SK-N-MC (cell line): ENCODE data around the gene KRTAP5-11.
"Not testable (repeated sequence)": the region's sequence is repeated elsewhere in the genome, so short reads cannot be mapped to it uniquely, and the experiment has no call there.

Experiments
- DNase-seq: peaks from one replicate; pipeline ENCODE4 v3.0.0-alpha.2; 2011; ENCODE audit warnings: low read depth, low spot score
- H3K27ac ChIP-seq: fragments of 200-600 bp; sonication (generic); 2 replicates; pipeline ENCODE4 v1.5.1; 2016; ENCODE audit warnings: mixed run types
- H3K36me3 ChIP-seq: fragments of 200-600 bp; sonication (generic); 2 replicates; pipeline ENCODE4 v1.6.1; 2017; ENCODE audit warnings: antibody characterized with exemption, low read length, mixed read lengths; ENCODE audit not compliant: insufficient read depth
- H3K4me3 ChIP-seq: fragments of 200-600 bp; sonication (generic); 2 replicates; pipeline ENCODE4 v1.5.1; 2016
- H3K9ac ChIP-seq: fragments of 200-600 bp; sonication (generic); 2 replicates; pipeline ENCODE4 v1.8.0; 2017; ENCODE audit warnings: mixed run types, mixed read lengths; ENCODE audit not compliant: insufficient read length
- H3K9me3 ChIP-seq: fragments of 200-600 bp; sonication (generic); 2 replicates; pipeline ENCODE4 v1.6.1; 2017; ENCODE audit warnings: low read depth, mild to moderate bottlenecking, antibody characterized with exemption, low read length, moderate library complexity, mixed read lengths
- EZH2 ChIP-seq: fragments of 200-600 bp; sonication (generic); IDR thresholded peaks from one replicate; pipeline ENCODE4 v1.6.1; 2017; ENCODE audit warnings: antibody characterized with exemption
- FOXP2 ChIP-seq: optimal IDR thresholded peaks from 2 replicates; pipeline ENCODE3; 2011; ENCODE audit warnings: mild to moderate bottlenecking, moderate library complexity; ENCODE audit not compliant: insufficient read depth; ENCODE audit errors: extremely low read length, control extremely low read depth
- POLR2AphosphoS5 ChIP-seq: IDR thresholded peaks from 2 replicates; pipeline ENCODE4 v1.6.1; 2012; ENCODE audit warnings: mild to moderate bottlenecking, low read depth, low read length, borderline replicate concordance

Gene KRTAP5-11

DNA sequence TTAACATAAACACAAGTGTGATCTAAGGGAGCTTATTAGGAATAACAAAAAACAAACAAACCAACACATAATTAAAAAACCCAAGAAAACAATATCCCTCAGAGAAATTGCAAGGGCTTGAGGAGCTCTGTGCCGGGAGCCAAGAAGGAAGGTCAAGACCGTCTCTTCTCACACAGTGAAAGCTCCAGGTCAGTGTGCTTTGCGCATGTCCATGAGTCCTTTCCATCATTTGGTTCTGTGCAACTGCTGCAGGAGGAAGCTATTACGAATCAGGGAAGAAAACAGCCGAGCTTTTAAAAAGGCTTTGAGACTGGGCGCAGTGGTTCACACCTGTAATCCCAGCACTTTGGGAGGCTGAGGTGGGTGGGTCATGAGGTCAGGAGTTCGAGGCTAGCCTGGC lies 40.3 kb downstream of the KRTAP5-11 start:
- Histone ChIP-seq H3K9me3 (no peaks in the 10 kb centered on the region), H3K4me3 (no peak overlapping the region), H3K27ac (no peak overlapping the region), H3K36me3 (no peaks in the 10 kb centered on the region), H3K9ac (no peak overlapping the region)
- TF ChIP-seq POLR2AphosphoS5, result no peak
- no peak for TF ChIP-seq EZH2
- TF ChIP-seq FOXP2, result no peak
- no peak for DNase-seq

DNA sequence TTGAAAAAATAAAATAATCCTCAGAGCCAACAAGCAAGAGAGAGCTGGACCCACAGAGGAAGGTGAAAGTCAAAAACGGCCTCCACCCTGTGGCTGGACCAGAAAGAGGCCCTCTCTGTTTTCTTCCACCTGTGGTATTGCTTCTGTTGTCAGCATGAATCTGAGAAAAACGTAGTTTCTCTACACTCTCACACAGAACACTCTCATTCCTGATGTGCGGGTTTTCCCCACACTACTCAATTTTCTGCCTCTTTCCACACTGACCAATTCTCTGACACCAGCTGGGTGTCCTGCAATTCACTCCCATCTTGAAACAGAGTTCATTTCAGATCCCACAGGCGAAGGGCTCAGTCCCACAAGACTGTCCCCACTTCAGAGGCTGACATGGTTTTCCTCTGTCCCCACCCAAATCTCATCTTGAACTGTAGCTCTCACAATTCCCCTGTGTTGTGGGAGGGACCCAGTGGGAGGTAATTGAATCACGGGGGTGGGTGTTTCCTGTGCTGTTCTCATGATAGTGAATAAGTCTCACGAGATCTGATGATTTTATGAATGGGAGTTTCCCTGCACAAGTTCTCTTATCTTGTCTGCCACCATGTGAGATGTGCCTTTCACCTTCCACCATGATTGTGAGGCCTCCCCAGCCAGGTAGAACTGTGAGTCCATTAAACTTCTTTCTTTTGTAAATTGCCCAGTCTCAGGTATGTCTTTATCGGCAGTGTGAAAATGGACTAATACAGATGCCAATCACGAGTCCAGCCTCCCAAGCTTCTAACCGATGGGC lies 42.0 kb downstream of the KRTAP5-11 start:
- H3K9ac ChIP-seq, H3K27ac ChIP-seq, H3K36me3 ChIP-seq, DNase-seq, H3K9me3 ChIP-seq, H3K4me3 ChIP-seq: not testable (repeated sequence)

DNA sequence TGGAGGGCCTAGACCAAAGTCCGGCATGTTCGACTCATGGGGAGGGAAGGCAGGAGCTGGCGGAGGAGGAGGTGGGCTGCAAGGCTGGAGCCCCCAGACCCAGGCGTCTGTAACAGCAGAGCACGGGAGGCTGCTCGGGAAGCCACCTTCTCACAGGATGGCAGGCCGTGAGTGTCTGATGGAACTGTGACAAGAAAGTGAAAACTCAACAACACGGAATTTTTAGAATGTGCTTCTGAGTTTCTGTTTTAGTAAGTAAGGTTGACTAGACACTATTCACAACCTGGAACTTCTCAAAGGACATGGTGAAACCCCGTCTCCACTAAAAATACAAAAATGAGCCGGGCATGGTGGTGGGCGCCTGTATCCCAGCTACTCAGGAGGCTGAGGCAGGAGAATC lies 42.7 kb downstream of the KRTAP5-11 start:
- not testable (repeated sequence) for DNase-seq, H3K36me3 ChIP-seq, H3K9me3 ChIP-seq, H3K4me3 ChIP-seq, H3K27ac ChIP-seq, H3K9ac ChIP-seq

DNA sequence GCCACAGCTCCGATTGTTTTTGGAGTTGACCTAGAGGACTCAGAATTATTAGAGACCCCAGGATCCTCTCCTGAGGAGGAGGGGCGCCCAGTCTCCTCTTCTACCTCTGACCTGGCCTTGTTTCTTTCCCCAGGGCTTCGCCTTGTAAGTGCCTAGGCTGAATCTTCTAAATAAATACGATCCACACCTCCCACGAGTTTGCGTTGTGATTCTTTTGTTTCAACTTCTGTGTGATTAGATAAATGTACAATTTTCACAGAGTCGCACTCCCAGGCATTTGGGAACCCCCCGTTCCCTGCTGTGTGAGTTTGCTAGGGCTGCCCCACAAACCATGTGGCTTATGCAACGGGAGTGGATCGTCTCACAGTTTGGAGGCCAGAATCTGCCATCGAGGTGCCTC lies 43.7 kb downstream of the KRTAP5-11 start:
- Histone ChIP-seq H3K36me3 (no peaks in the 10 kb centered on the region), H3K4me3 (no peak overlapping the region), H3K9me3 (no peaks in the 10 kb centered on the region), H3K27ac (no peak overlapping the region), H3K9ac (no peak overlapping the region)
- no peak for DNase-seq
- no peak for TF ChIP-seq EZH2
- no peak for TF ChIP-seq FOXP2
- no peak for TF ChIP-seq POLR2AphosphoS5

DNA sequence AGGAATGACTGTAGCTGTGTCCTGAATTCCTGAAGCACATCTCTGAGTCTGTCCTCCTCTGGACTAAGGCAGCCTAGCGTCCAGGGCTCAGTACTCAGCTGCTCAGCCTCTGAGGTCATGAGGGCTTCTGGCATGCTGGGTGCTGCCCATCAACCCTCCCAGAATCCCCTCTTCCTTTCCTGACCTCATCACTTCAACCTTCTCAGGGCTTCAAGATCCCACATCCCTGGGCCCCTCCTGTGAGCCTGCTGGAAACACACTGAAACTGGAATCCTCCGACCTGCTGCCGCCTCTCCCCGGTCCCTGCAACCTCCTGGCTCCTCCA lies 44.0 kb downstream of the KRTAP5-11 start:
- no peaks in the 10 kb centered on the region for H3K9me3 ChIP-seq
- DNase-seq, result no peak
- no peaks in the 10 kb centered on the region for H3K36me3 ChIP-seq
- H3K27ac ChIP-seq, result no peak overlapping the region
- no peak overlapping the region for H3K9ac ChIP-seq
- TF ChIP-seq FOXP2, result no peak
- no peak for TF ChIP-seq EZH2
- no peak for TF ChIP-seq POLR2AphosphoS5
- no peak overlapping the region for H3K4me3 ChIP-seq

DNA sequence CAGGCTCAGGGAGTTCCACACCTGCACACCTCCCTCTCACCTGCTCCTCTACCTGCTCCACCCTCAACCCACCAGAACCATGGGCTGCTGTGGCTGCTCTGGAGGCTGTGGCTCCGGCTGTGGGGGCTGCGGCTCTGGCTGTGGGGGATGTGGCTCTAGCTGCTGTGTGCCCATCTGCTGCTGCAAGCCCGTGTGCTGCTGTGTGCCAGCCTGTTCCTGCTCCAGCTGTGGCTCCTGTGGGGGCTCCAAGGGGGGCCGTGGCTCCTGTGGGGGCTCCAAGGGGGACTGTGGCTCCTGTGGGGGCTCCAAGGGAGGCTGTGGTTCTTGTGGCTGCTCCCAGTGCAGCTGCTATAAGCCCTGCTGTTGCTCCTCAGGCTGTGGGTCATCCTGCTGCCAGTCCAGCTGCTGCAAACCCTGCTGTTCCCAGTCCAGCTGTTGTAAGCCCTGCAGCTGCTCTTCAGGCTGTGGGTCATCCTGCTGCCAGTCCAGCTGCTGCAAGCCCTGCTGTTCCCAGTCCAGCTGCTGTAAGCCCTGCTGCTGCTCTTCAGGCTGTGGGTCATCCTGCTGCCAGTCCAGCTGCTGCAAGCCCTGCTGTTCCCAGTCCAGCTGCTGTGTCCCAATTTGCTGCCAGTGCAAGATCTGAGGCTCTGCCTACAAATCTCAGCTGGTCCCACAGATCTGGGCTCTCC lies 44.6 kb downstream of the KRTAP5-11 start, which contains the start of gene KRTAP5-8:
Gene KRTAP5-8, plus strand, starts transcription at position 49 of the 689 bp plus-strand sequence. Its CDS starts 31 bp downstream, at position 80.
- not testable (repeated sequence) for H3K36me3 ChIP-seq, H3K27ac ChIP-seq, H3K9me3 ChIP-seq, DNase-seq, H3K9ac ChIP-seq, H3K4me3 ChIP-seq

DNA sequence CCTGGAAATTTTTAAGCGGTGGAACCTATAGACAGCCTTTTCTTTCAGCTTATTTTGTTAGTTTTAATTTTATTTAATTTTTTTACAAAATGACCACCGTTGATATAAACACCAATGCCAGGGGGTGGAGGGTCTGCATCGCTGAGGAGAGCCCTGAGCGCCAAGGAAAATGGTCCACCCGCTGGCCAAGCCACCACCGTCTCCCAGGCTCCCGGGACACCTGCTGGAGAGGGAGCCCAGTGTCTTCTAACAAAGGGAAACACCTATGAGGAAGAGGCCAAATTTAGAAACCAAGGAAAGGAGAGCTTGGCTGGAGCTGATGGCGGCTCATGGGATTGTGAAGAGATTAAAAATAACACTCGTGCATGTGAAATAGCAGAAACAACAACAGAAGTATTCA lies 45.1 kb downstream of the KRTAP5-11 start:
- Histone ChIP-seq H3K27ac (no peak overlapping the region), H3K9ac (no peak overlapping the region), H3K4me3 (no peak overlapping the region), H3K9me3 (no peaks in the 10 kb centered on the region), H3K36me3 (no peaks in the 10 kb centered on the region)
- DNase-seq, result no peak
- no peak for TF ChIP-seq POLR2AphosphoS5

DNA sequence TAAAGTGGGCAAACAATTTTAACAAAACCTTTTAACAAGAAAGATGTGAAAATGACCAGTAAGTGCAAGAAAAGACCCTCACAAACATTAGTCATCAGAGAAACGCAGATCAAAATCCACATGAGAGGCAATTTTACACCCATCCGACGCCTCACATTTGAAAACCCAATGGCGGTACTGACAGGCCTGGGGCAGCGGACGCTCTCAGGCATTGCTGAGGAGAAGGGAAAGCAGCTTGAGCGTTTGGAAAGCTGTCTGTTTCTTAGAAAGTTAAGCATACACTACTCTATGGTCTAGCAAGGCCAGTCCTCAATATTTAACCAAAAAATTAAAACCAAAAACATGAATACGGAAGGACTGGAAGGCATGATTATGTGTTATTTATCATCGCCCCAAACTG lies 46.9 kb downstream of the KRTAP5-11 start:
- H3K9ac ChIP-seq, result no peak overlapping the region

DNA sequence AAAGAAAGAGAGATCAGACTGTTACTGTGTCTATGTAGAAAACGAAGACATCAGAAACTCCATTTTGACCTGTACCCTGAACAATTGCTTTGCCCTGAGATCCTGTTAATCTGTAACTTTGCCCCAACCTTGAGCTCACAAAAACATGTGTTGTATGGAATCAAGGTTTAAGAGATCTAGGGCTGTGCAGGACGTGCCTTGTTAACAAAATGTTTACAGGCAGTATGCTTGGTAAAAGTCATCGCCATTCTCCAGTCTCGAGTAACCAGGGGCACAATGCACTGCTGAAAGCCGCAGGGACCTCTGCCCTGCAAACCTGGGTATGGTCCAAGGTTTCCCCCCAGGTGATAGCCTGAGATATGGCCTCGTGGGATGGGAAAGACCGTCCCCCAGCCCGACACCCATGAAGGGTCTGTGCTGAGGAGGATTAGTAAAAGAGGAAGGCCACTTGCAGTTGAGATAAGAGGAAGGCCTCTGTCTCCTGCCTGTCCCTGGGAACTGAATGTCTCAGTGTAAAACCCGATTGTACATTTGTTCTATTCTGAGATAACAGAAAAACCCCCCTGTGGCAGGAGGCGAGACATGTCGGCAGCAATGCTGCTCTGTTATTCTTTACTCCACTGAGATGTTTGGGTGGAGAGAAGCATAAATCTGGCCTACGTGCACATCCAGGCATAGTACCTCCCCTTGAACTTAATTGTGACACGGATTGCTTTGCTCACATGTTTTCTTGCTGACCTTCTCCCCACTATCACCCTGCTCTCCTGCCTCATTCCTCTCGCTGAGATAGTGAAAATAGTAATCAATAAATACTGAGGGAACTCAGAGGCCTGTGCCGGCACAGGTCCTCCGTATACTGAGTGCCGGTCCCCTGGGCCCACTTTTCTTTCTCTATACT lies 47.7 kb downstream of the KRTAP5-11 start:
- DNase-seq, H3K4me3 ChIP-seq, H3K36me3 ChIP-seq, H3K27ac ChIP-seq, H3K9ac ChIP-seq, H3K9me3 ChIP-seq: not testable (repeated sequence)

More for the DNA sequence above, 46.9 kb downstream of the KRTAP5-11 start:
- DNase-seq, result no peak
- Histone ChIP-seq H3K9me3 (no peaks in the 10 kb centered on the region), H3K36me3 (no peaks in the 10 kb centered on the region), H3K27ac (no peak overlapping the region), H3K4me3 (no peak overlapping the region)
- no peak for TF ChIP-seq POLR2AphosphoS5
- TF ChIP-seq EZH2, result no peak
- TF ChIP-seq FOXP2, result no peak
